Neural cell (in vitro differentiated cells): ENCODE data around the gene NDUFB8.

Source experiments
- EP300 ChIP-seq: fragments of 450-650 bp; conservative IDR thresholded peaks from 2 replicates; pipeline ENCODE4 v1.6.1; 2014; ENCODE audit warnings: antibody characterized with exemption, mild to moderate bottlenecking, moderate library complexity; ENCODE audit not compliant: poor library complexity, severe bottlenecking
- EZH2 ChIP-seq: fragments of 200-600, 300-800 bp; shearing (Covaris generic), sonication (generic); IDR thresholded peaks from 2 replicates; pipeline ENCODE4 v1.6.1; 2014; ENCODE audit warnings: antibody characterized with exemption, low read length, borderline replicate concordance, mild to moderate bottlenecking; ENCODE audit not compliant: insufficient read depth, poor library complexity, severe bottlenecking
- MXI1 ChIP-seq: fragments of 450-650 bp; conservative IDR thresholded peaks from 2 replicates; pipeline ENCODE4 v1.6.1; 2014; ENCODE audit warnings: antibody characterized with exemption, mild to moderate bottlenecking; ENCODE audit not compliant: poor library complexity, severe bottlenecking
- POLR2AphosphoS5 ChIP-seq: IDR thresholded peaks from 2 replicates; pipeline ENCODE4 v1.6.1; 2012
- RAD21 ChIP-seq: fragments of 450-650 bp; conservative IDR thresholded peaks from 2 replicates; pipeline ENCODE4 v1.6.1; 2014; ENCODE audit warnings: antibody characterized with exemption, mild to moderate bottlenecking, moderate library complexity
- SMC3 ChIP-seq: fragments of 450-650 bp; conservative IDR thresholded peaks from 2 replicates; pipeline ENCODE4 v1.6.1; 2014; ENCODE audit warnings: antibody characterized with exemption, mild to moderate bottlenecking, moderate library complexity; ENCODE audit not compliant: poor library complexity
- TAF1 ChIP-seq: IDR thresholded peaks from 2 replicates; pipeline ENCODE4 v1.6.1; 2012; ENCODE audit warnings: low read depth
- TF ChIP-seq, protein P1 (sequence below): fragments of 450-650 bp; IDR thresholded peaks from 2 replicates; pipeline ENCODE4 v1.5.1; 2014; ENCODE audit warnings: antibody characterized with exemption, mild to moderate bottlenecking, moderate library complexity; ENCODE audit not compliant: poor library complexity, severe bottlenecking
- TF ChIP-seq, protein P2 (sequence below): IDR thresholded peaks from 2 replicates; pipeline ENCODE4 v1.6.1; 2012; ENCODE audit warnings: borderline replicate concordance

DNA sequence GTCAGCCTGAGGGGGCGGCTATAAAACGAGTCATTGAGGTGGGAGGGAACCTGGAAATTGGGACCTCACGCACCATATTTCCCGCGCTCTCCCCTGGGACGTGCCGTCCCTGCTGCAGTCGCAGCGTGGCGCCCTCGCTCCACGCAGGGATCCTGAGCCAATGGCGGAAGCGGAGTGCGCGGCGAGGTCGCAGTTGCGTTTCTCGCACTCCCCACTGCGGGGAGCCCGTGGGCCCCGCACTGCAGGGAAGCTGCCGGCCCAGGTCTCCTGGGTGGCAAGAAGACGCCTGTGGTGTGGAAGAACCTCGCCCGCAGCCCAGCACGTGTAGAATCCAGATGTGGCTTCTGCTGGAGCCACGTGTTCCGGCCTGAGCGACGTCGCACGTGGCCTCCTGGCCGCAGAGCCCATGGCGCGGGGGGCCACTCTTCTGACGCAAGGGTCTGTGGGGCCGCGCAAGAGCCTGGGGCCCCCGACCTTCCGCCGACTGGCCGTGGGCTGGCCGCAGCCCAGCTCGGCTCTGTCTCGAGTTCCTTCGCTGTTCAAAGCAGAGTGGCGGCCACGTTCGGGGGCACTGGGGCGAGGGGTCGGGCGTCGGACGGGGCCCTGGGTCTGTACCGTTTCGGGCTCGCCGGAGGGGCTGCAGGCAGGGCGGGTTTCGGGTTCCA is 32.5 kb upstream of the NDUFB8 start:
- TF ChIP-seq, protein P1, sequence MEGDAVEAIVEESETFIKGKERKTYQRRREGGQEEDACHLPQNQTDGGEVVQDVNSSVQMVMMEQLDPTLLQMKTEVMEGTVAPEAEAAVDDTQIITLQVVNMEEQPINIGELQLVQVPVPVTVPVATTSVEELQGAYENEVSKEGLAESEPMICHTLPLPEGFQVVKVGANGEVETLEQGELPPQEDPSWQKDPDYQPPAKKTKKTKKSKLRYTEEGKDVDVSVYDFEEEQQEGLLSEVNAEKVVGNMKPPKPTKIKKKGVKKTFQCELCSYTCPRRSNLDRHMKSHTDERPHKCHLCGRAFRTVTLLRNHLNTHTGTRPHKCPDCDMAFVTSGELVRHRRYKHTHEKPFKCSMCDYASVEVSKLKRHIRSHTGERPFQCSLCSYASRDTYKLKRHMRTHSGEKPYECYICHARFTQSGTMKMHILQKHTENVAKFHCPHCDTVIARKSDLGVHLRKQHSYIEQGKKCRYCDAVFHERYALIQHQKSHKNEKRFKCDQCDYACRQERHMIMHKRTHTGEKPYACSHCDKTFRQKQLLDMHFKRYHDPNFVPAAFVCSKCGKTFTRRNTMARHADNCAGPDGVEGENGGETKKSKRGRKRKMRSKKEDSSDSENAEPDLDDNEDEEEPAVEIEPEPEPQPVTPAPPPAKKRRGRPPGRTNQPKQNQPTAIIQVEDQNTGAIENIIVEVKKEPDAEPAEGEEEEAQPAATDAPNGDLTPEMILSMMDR, result peak; percentile 65
- TF ChIP-seq EP300 (no peak), SMC3 (peak; percentile 65), POLR2AphosphoS5 (no peak), EZH2 (no peak), MXI1 (no peak), TAF1 (no peak), RAD21 (peak; percentile 68)
- TF ChIP-seq, protein P2, sequence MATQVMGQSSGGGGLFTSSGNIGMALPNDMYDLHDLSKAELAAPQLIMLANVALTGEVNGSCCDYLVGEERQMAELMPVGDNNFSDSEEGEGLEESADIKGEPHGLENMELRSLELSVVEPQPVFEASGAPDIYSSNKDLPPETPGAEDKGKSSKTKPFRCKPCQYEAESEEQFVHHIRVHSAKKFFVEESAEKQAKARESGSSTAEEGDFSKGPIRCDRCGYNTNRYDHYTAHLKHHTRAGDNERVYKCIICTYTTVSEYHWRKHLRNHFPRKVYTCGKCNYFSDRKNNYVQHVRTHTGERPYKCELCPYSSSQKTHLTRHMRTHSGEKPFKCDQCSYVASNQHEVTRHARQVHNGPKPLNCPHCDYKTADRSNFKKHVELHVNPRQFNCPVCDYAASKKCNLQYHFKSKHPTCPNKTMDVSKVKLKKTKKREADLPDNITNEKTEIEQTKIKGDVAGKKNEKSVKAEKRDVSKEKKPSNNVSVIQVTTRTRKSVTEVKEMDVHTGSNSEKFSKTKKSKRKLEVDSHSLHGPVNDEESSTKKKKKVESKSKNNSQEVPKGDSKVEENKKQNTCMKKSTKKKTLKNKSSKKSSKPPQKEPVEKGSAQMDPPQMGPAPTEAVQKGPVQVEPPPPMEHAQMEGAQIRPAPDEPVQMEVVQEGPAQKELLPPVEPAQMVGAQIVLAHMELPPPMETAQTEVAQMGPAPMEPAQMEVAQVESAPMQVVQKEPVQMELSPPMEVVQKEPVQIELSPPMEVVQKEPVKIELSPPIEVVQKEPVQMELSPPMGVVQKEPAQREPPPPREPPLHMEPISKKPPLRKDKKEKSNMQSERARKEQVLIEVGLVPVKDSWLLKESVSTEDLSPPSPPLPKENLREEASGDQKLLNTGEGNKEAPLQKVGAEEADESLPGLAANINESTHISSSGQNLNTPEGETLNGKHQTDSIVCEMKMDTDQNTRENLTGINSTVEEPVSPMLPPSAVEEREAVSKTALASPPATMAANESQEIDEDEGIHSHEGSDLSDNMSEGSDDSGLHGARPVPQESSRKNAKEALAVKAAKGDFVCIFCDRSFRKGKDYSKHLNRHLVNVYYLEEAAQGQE, result no peak
